AG04449 (cell line): ENCODE results near the gene PGC.

Experiments
- CTCF ChIA-PET: fragments of 350-600 bp; formaldehyde crosslinking; extraction: SDS; loops from one replicate; lab custom pipeline; 2021; ENCODE audit warnings: antibody characterized with exemption; lab: Yijun Ruan, JAX
- POLR2A ChIA-PET: fragments of 400-600, 350-600 bp; formaldehyde crosslinking; extraction: SDS; loops from one replicate; lab custom pipeline; 2020; ENCODE audit warnings: antibody characterized with exemption, inconsistent platforms; lab: Yijun Ruan, JAX
- DNase-seq: peaks from one replicate; pipeline ENCODE4 v3.0.0-alpha.2; 2010; ENCODE audit warnings: low read depth, low spot score
- H3K4me3 ChIP-seq: 2 replicates; pipeline ENCODE4 v1.5.1; 2011; ENCODE audit warnings: low read depth, mild to moderate bottlenecking, control low read depth, low read length
- TF ChIP-seq, protein P1 (sequence below): IDR thresholded peaks from one replicate; pipeline ENCODE4 v1.5.1; 2011; ENCODE audit warnings: mild to moderate bottlenecking, moderate library complexity, low read length, control low read depth, inconsistent platforms; ENCODE audit not compliant: insufficient read depth; ENCODE audit errors: missing control alignments

PGC gene

DNA sequence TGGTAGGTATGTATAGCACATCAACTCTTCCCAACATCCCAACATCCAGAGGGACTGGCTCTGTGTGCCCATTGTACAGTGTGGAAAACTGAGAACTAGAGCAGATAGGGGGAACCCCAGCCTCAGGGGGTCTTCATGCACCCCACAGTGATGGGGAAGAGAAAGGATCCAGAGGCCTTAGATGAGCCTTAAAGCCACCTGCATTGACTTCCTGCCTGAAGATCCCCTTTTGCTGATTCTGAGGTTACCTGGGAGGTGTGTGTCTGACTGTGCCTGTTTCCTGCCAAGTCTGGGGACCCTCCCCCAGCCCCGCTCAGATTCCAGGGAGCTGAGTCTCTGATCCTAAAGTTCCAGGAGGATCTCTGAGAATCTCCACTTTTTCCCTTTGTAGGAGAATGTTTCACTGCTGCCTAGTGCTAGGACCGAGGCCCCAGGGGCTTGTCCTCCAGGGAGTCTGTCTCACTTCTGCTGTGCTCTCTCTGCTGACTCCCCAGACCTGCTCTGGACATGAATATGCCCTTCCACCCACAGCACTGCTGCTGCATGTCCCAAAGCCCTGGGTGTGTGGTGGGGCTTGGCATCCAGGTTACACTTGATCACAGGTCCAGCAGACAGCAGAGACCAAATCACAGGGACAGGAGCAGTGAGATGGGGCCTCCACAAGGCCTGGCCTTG is 12.8 kb upstream of the PGC start:
- no peak for DNase-seq
- ChIA-PET CTCF (interaction anchor here (1.2 to 1.3 kb wide), 2 partner anchors 16 to 392 kb away, joined by 6 to 7 read pairs; no protein-coding TSS in a partner anchor), POLR2A (no interaction called here)
- TF ChIP-seq, protein P1, sequence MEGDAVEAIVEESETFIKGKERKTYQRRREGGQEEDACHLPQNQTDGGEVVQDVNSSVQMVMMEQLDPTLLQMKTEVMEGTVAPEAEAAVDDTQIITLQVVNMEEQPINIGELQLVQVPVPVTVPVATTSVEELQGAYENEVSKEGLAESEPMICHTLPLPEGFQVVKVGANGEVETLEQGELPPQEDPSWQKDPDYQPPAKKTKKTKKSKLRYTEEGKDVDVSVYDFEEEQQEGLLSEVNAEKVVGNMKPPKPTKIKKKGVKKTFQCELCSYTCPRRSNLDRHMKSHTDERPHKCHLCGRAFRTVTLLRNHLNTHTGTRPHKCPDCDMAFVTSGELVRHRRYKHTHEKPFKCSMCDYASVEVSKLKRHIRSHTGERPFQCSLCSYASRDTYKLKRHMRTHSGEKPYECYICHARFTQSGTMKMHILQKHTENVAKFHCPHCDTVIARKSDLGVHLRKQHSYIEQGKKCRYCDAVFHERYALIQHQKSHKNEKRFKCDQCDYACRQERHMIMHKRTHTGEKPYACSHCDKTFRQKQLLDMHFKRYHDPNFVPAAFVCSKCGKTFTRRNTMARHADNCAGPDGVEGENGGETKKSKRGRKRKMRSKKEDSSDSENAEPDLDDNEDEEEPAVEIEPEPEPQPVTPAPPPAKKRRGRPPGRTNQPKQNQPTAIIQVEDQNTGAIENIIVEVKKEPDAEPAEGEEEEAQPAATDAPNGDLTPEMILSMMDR, result no peak
- no peak overlapping the region for H3K4me3 ChIP-seq

DNA sequence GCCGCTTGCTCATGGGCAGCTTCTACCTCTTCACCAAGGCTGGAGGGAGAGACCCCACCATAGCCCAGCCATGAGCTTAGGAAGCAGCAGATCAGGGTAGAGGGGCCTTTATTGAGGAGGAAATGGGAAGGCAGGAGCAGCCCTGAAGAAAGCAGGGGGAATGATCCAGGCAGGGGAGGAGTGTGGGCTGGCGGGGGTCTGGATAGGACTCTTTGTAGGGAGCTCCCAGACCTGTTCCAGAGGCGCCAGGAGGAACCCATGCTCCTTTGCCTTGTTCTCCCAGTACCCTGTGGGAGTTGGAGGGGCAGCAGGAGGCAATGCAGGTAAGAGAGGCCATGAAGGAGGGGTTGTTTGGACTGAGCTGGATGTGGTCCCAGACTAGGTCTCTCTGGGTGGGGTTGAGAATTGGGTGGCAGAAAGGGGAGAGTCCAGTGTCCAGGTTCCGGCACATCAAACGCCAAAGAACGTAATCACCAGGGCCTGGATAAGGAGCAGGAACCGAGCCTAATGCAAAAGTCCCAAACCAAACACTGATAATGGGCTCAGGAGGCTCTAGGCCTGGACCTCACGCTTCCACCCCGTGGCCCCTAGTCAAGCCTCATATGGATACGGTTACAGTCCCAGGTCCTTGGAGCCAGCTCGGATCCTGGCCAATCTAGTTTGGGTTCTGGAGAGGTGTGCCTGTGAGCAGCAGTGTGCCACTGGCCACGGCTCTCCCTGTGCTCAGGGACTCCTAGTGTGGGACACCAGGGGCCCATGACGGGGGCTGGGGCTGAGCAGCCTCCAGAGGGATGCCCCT is 12.1 kb upstream of the PGC start:
- ChIA-PET CTCF (interaction anchor here (1.0 to 1.8 kb wide), 5 partner anchors 17 to 391 kb away, joined by 3 to 7 read pairs (median 4); partner anchors contain the start of gene TOMM6), POLR2A (no interaction called here)
- H3K4me3 ChIP-seq, result no peak overlapping the region
- TF ChIP-seq, protein P1, result no peak
- no peak for DNase-seq

DNA sequence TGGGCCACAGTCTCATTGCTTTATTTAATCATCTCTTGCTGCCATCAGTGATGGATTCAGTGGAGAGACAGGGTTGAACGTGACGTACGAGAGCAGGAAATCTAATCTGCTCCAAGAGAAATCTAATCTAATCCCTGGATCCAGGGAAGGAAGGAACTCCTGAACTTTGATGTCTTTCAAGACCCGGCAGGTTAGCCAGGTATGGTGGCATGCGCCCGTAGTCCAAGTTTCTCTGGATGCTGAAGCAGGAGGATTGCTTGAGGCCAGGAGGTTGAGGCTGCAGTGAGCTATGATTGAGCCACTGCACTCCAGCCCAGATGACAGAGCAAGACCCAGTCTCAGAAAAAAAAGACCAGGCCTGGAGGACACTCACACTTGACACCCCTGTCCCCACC is 11.4 kb upstream of the PGC start:
- CTCF ChIA-PET, result interaction anchor here (1.0 to 1.8 kb wide), 4 partner anchors 17 to 75 kb away, joined by 3 to 7 read pairs (median 4); partner anchors contain the start of gene TOMM6
- no peak overlapping the region for H3K4me3 ChIP-seq
- POLR2A ChIA-PET, result no interaction called here
- TF ChIP-seq, protein P1, result no peak
- DNase-seq, result no peak

DNA sequence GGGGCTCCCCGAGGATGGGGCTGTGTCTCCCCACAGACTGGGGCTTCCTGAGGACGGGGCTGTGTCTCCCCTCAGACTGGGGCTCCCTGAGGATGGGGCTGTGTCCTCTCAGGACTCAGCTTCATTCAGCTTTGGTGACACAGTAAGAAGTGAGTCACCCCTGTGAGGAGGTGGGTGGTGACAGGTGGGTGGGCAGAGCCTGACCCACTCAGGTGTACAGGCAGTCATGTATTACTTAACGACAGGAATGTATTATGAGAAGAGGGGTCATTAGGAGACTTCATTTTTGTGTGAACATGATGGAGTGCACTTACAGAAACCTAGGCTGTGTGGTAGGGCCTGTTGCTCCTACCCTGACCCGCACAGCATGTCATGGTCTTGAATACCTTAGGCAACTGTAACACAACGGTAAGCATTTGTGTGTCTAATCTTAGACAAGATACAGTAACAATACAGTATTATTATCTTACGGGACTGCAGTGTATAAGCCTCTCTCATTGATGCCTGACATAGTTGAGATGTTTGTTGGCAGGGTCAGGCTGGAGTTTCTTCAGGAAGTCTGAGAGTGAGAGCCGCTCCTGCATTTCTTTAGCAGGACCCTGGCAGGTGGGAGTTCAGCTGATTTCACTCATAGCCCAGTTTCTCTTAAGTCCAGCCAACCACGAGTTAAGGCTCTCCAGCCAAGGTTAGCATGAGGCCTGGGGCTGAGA is 10.9 kb upstream of the PGC start:
- TF ChIP-seq, protein P1, result no peak
- CTCF ChIA-PET, result interaction anchor here (1.1 to 1.8 kb wide), 3 partner anchors 18 to 75 kb away, joined by 3 to 7 read pairs (median 4); partner anchors contain the start of gene TOMM6
- DNase-seq, result no peak
- no peak overlapping the region for H3K4me3 ChIP-seq
- POLR2A ChIA-PET, result no interaction called here

DNA sequence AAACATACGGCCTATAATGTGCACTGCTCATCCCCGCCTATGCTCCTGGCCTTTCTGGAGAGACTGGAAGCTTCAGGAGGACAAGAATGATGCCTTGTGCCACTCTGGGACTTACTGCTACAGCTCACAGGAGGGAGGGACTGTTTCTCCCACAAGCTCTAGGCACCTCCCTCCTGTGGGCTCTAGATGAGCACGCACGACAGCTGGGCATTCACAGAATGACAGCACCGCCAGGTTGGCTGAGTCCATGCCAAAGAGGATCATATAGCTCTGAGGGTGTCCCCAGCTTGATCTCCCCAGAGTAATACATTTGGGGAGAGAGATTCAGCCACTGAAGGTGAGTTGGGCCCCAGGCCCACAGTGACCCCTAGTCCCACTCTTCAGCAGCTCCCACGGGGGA is 10.1 kb upstream of the PGC start:
- H3K4me3 ChIP-seq, result no peak overlapping the region
- no peak for DNase-seq
- TF ChIP-seq, protein P1, result no peak
- ChIA-PET POLR2A (no interaction called here), CTCF (interaction anchor here (0.9 to 1.7 kb wide), 2 partner anchors 18 to 74 kb away, joined by 4 to 5 read pairs; no protein-coding TSS in a partner anchor)
